HepG2 (cell line): ENCODE results near the gene LRRC25. TPM values are rescaled to one million over a fixed set of nuclear protein-coding genes. Genes with fewer than 3 reads are reported as not detected.

ENCODE experiments used
- ARNTL ChIP-seq: sonication (generic); formaldehyde crosslinking; IDR thresholded peaks from 2 replicates; pipeline ENCODE4 v1.4.0; 2020; ENCODE audit warnings: mild to moderate bottlenecking, missing genetic modification reagents
- EZH2 ChIP-seq: conservative IDR thresholded peaks from 2 replicates; pipeline ENCODE4 v1.6.1; 2012; ENCODE audit warnings: mild to moderate bottlenecking, low read depth, low read length, moderate library complexity
- SMAD1 ChIP-seq: sonication (generic); formaldehyde crosslinking; IDR thresholded peaks from 2 replicates; pipeline ENCODE4 v1.4.0; 2020; ENCODE audit warnings: missing genetic modification reagents, low read depth, mild to moderate bottlenecking, borderline replicate concordance
- SRSF1 ChIP-seq: fragments of 200-400 bp; formaldehyde crosslinking; optimal IDR thresholded peaks from 2 replicates; pipeline ENCODE3; 2017; ENCODE audit warnings: mild to moderate bottlenecking, low read depth, low read length, moderate library complexity
- ZNF354B ChIP-seq: sonication (generic); formaldehyde crosslinking; IDR thresholded peaks from 2 replicates; pipeline ENCODE4 v1.8.0; 2022; ENCODE audit warnings: mild to moderate bottlenecking, missing genetic modification reagents
- ZNF737 ChIP-seq: sonication (generic); formaldehyde crosslinking; IDR thresholded peaks from 2 replicates; pipeline ENCODE4 v1.5.0; 2020; ENCODE audit warnings: missing genetic modification reagents, mild to moderate bottlenecking, borderline replicate concordance
- polyA plus RNA-seq, 8 experiments: library from polyadenylated mRNA; depleted of rRNA in 3 of 8; stranded (reverse) in 7 of 8; unstranded in 1 of 8; fragments of >200 nt; fragmentation: Illumina TruSeq in 4 of 8; extraction: Trizol in 4 of 8; gene quantifications; 2 replicates each; pipeline versions ENCODE4 v1.2.1 to v1.2.3, GENCODE V29; 2011 to 2016; ENCODE audit warnings: low read depth in 4 of 8, missing spikeins in 1 of 8, mixed read lengths in 1 of 8; ENCODE audit not compliant: insufficient read depth in 1 of 8
- total RNA-seq, 5 experiments: library from RNA; depleted of rRNA; stranded (reverse); fragments of >200 nt; fragmentation: Illumina TruSeq; extraction: Trizol; gene quantifications; 2 replicates each; pipeline ENCODE4 v1.2.3, GENCODE V29; 2016; ENCODE audit warnings: low read depth in 1 of 5
- TF ChIP-seq, protein P1 (sequence below): sonication (generic); formaldehyde crosslinking; IDR thresholded peaks from 2 replicates; pipeline ENCODE4 v1.4.0; 2020; ENCODE audit warnings: mild to moderate bottlenecking, missing genetic modification reagents, borderline replicate concordance
- TF ChIP-seq, protein P2 (sequence below): IDR thresholded peaks from 2 replicates; pipeline ENCODE4 v1.6.1; 2012; ENCODE audit warnings: low read depth, low read length, improper control_type of control experiment
- TF ChIP-seq, protein P3 (sequence below): sonication (generic); formaldehyde crosslinking; IDR thresholded peaks from 2 replicates; pipeline ENCODE4 v1.5.1; 2020; ENCODE audit warnings: mild to moderate bottlenecking, missing genetic modification reagents, borderline replicate concordance
- TF ChIP-seq, protein P4 (sequence below): sonication (generic); formaldehyde crosslinking; IDR thresholded peaks from 2 replicates; pipeline ENCODE4 v1.4.0; 2020; ENCODE audit warnings: missing genetic modification reagents, borderline replicate concordance
- TF ChIP-seq, protein P5 (sequence below): sonication (generic); formaldehyde crosslinking; IDR thresholded peaks from 2 replicates; pipeline ENCODE4 v1.5.1; 2020; ENCODE audit warnings: mild to moderate bottlenecking, missing genetic modification reagents, moderate library complexity

Gene LRRC25
- total and polyA plus RNA-seq, 2 of the 13 experiments (the other 11 are each of a cell fraction or from before 2014, with no cell fraction given), result 0.13 to 0.53 TPM

DNA sequence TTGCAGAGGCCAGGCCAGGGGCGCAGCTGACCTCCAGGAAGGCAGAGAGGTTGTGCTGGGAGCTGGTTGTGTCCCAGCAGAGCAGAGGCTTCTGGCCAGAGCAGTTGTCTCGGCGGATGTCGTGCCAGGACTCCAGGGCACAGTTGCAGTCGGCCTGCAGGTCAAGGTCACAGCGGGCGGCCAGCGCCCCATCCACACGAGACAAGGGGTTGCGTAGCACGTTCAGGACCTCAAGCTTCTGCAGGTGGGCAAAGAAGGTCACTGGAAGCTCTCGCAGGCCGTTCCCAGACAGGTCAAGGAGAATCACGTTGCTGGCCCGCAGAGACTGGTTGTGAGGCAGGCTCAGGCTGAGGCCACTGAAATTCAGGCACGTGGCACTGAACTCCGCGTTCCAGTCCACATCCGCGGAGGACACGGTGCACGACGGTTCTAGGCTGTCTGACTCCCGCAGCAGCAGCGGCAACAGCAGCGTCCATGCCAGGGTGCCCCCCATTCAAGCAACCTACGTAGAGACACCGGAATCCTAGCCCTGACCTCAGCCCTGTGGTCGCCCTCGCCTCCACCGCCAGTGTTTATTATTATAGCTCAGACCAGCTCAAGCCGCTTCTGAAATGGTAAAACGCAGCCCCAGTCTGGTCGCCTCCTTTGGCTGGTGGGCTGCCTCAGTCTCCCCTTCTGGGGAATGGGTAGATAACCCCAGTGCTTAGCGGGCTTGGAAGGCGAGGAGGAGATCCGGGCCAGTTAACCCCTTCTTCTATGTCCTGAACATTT, 766 bp downstream of the LRRC25 start (continued):
- TF ChIP-seq, protein P1, sequence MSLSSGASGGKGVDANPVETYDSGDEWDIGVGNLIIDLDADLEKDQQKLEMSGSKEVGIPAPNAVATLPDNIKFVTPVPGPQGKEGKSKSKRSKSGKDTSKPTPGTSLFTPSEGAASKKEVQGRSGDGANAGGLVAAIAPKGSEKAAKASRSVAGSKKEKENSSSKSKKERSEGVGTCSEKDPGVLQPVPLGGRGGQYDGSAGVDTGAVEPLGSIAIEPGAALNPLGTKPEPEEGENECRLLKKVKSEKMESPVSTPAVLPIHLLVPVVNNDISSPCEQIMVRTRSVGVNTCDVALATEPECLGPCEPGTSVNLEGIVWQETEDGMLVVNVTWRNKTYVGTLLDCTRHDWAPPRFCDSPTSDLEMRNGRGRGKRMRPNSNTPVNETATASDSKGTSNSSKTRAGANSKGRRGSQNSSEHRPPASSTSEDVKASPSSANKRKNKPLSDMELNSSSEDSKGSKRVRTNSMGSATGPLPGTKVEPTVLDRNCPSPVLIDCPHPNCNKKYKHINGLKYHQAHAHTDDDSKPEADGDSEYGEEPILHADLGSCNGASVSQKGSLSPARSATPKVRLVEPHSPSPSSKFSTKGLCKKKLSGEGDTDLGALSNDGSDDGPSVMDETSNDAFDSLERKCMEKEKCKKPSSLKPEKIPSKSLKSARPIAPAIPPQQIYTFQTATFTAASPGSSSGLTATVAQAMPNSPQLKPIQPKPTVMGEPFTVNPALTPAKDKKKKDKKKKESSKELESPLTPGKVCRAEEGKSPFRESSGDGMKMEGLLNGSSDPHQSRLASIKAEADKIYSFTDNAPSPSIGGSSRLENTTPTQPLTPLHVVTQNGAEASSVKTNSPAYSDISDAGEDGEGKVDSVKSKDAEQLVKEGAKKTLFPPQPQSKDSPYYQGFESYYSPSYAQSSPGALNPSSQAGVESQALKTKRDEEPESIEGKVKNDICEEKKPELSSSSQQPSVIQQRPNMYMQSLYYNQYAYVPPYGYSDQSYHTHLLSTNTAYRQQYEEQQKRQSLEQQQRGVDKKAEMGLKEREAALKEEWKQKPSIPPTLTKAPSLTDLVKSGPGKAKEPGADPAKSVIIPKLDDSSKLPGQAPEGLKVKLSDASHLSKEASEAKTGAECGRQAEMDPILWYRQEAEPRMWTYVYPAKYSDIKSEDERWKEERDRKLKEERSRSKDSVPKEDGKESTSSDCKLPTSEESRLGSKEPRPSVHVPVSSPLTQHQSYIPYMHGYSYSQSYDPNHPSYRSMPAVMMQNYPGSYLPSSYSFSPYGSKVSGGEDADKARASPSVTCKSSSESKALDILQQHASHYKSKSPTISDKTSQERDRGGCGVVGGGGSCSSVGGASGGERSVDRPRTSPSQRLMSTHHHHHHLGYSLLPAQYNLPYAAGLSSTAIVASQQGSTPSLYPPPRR (CRISPR knock-in tag), result peak; percentile 57; the same call in 1 of the 2 replicates
- no peak for TF ChIP-seq EZH2
- TF ChIP-seq ZNF354B, result no peak
- no peak for TF ChIP-seq ZNF737 (CRISPR knock-in tag)
- TF ChIP-seq, protein P2, sequence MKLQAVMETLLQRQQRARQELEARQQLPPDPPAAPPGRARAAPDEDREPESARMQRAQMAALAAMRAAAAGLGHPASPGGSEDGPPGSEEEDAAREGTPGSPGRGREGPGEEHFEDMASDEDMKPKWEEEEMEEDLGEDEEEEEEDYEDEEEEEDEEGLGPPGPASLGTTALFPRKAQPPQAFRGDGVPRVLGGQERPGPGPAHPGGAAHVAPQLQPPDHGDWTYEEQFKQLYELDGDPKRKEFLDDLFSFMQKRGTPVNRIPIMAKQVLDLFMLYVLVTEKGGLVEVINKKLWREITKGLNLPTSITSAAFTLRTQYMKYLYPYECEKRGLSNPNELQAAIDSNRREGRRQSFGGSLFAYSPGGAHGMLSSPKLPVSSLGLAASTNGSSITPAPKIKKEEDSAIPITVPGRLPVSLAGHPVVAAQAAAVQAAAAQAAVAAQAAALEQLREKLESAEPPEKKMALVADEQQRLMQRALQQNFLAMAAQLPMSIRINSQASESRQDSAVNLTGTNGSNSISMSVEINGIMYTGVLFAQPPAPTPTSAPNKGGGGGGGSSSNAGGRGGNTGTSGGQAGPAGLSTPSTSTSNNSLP, result no peak
- TF ChIP-seq, protein P3, sequence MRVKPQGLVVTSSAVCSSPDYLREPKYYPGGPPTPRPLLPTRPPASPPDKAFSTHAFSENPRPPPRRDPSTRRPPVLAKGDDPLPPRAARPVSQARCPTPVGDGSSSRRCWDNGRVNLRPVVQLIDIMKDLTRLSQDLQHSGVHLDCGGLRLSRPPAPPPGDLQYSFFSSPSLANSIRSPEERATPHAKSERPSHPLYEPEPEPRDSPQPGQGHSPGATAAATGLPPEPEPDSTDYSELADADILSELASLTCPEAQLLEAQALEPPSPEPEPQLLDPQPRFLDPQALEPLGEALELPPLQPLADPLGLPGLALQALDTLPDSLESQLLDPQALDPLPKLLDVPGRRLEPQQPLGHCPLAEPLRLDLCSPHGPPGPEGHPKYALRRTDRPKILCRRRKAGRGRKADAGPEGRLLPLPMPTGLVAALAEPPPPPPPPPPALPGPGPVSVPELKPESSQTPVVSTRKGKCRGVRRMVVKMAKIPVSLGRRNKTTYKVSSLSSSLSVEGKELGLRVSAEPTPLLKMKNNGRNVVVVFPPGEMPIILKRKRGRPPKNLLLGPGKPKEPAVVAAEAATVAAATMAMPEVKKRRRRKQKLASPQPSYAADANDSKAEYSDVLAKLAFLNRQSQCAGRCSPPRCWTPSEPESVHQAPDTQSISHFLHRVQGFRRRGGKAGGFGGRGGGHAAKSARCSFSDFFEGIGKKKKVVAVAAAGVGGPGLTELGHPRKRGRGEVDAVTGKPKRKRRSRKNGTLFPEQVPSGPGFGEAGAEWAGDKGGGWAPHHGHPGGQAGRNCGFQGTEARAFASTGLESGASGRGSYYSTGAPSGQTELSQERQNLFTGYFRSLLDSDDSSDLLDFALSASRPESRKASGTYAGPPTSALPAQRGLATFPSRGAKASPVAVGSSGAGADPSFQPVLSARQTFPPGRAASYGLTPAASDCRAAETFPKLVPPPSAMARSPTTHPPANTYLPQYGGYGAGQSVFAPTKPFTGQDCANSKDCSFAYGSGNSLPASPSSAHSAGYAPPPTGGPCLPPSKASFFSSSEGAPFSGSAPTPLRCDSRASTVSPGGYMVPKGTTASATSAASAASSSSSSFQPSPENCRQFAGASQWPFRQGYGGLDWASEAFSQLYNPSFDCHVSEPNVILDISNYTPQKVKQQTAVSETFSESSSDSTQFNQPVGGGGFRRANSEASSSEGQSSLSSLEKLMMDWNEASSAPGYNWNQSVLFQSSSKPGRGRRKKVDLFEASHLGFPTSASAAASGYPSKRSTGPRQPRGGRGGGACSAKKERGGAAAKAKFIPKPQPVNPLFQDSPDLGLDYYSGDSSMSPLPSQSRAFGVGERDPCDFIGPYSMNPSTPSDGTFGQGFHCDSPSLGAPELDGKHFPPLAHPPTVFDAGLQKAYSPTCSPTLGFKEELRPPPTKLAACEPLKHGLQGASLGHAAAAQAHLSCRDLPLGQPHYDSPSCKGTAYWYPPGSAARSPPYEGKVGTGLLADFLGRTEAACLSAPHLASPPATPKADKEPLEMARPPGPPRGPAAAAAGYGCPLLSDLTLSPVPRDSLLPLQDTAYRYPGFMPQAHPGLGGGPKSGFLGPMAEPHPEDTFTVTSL, result no peak
- no peak for TF ChIP-seq SRSF1
- TF ChIP-seq, protein P4, sequence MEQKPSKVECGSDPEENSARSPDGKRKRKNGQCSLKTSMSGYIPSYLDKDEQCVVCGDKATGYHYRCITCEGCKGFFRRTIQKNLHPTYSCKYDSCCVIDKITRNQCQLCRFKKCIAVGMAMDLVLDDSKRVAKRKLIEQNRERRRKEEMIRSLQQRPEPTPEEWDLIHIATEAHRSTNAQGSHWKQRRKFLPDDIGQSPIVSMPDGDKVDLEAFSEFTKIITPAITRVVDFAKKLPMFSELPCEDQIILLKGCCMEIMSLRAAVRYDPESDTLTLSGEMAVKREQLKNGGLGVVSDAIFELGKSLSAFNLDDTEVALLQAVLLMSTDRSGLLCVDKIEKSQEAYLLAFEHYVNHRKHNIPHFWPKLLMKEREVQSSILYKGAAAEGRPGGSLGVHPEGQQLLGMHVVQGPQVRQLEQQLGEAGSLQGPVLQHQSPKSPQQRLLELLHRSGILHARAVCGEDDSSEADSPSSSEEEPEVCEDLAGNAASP (CRISPR knock-in tag), result peak; percentile 58; the same call in 1 of the 2 replicates
- TF ChIP-seq SMAD1 (CRISPR knock-in tag), result no peak
- TF ChIP-seq ARNTL (CRISPR knock-in tag), result 0 out of 2 replicates have a peak, but pooled peaks have one; percentile 41
- TF ChIP-seq, protein P5, sequence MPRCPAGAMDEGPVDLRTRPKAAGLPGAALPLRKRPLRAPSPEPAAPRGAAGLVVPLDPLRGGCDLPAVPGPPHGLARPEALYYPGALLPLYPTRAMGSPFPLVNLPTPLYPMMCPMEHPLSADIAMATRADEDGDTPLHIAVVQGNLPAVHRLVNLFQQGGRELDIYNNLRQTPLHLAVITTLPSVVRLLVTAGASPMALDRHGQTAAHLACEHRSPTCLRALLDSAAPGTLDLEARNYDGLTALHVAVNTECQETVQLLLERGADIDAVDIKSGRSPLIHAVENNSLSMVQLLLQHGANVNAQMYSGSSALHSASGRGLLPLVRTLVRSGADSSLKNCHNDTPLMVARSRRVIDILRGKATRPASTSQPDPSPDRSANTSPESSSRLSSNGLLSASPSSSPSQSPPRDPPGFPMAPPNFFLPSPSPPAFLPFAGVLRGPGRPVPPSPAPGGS (CRISPR knock-in tag), result no peak
